ENCODE results near the gene CCDC3.

GRCh38 chr10:12972146-12972545 is 29.4 kb downstream of the CCDC3 start:
- TF ChIP-seq ELF1 (IDR thresholded peaks at IDR 0.05) (no peak), CTCF (IDR thresholded peaks at IDR 0.05) (no peak), MXI1 (IDR thresholded peaks at IDR 0.05; ENCODE audit: low read depth, low read length) (no peak), SIN3A (IDR thresholded peaks at IDR 0.05; ENCODE audit: borderline replicate concordance, low read depth, low read length) (no peak), EP300 (IDR thresholded peaks at IDR 0.05; ENCODE audit: borderline replicate concordance in 1 of 2, low read depth in 1 of 2, low read length in 1 of 2) (no peak), EZH2phosphoT487 (IDR thresholded peaks at IDR 0.05; ENCODE audit: borderline replicate concordance, low read depth) (no peak), CHD2 (IDR thresholded peaks at IDR 0.05; ENCODE audit: low read length, partially characterized antibody) (no peak), RAD21 (IDR thresholded peaks at IDR 0.05; ENCODE audit: low read length) (no peak), MEF2A (IDR thresholded peaks at IDR 0.05; ENCODE audit: borderline replicate concordance, low read depth) (no peak), MAX (IDR thresholded peaks at IDR 0.05; ENCODE audit: low read depth) (no peak), JUND (IDR thresholded peaks at IDR 0.05) (no peak), NRF1 (IDR thresholded peaks at IDR 0.05; ENCODE audit: low read depth, low read length) (no peak)
- TF ChIP-seq, protein P1, sequence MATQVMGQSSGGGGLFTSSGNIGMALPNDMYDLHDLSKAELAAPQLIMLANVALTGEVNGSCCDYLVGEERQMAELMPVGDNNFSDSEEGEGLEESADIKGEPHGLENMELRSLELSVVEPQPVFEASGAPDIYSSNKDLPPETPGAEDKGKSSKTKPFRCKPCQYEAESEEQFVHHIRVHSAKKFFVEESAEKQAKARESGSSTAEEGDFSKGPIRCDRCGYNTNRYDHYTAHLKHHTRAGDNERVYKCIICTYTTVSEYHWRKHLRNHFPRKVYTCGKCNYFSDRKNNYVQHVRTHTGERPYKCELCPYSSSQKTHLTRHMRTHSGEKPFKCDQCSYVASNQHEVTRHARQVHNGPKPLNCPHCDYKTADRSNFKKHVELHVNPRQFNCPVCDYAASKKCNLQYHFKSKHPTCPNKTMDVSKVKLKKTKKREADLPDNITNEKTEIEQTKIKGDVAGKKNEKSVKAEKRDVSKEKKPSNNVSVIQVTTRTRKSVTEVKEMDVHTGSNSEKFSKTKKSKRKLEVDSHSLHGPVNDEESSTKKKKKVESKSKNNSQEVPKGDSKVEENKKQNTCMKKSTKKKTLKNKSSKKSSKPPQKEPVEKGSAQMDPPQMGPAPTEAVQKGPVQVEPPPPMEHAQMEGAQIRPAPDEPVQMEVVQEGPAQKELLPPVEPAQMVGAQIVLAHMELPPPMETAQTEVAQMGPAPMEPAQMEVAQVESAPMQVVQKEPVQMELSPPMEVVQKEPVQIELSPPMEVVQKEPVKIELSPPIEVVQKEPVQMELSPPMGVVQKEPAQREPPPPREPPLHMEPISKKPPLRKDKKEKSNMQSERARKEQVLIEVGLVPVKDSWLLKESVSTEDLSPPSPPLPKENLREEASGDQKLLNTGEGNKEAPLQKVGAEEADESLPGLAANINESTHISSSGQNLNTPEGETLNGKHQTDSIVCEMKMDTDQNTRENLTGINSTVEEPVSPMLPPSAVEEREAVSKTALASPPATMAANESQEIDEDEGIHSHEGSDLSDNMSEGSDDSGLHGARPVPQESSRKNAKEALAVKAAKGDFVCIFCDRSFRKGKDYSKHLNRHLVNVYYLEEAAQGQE (IDR thresholded peaks at IDR 0.05; ENCODE audit: low read depth, low read length): no peak

All from SK-N-SH (cell line).